ENCODE data around the gene NUP62CL.
"Not testable (repeated sequence)": the region's sequence is repeated elsewhere in the genome, so short reads cannot be mapped to it uniquely, and the experiment has no call there.

NUP62CL gene

GRCh38 chrX:107205770-107206696 is at the start of gene NUP62CL, which contains the start of gene DNAAF6:
NUP62CL (minus strand) TSS chrX:107206433; CDS start chrX:107175146, 31,287 bp downstream.
DNAAF6 (plus strand) TSS chrX:107206611; CDS start chrX:107212876, 6,265 bp downstream.
- DNase-seq: peak in 30 of 56 donors; percentile 0 to 51 (median 8)

- no peak for DNase-seq
These were observed 22.2 kb upstream of the NUP62CL start for GRCh38 chrX:107228486-107228819.

GRCh38 chrX:107227780-107228485 is 21.7 kb upstream of the NUP62CL start:
- DNase-seq: no peak

- no peak for DNase-seq
These were observed 20.5 kb upstream of the NUP62CL start for GRCh38 chrX:107226757-107227156.

GRCh38 chrX:107213477-107213876 is 7.2 kb upstream of the NUP62CL start:
- no peak for DNase-seq

GRCh38 chrX:107207943-107208342 is 1.7 kb upstream of the NUP62CL start:
- no peak for DNase-seq

GRCh38 chrX:107207089-107207488 is 856 bp upstream of the NUP62CL start:
- DNase-seq: no peak

- no peak for DNase-seq
These were observed 448 bp upstream of the NUP62CL start for GRCh38 chrX:107206697-107207065.

GRCh38 chrX:107204068-107204605 is 2.1 kb downstream of the NUP62CL start:
- DNase-seq: no peak

GRCh38 chrX:107199491-107199890 is 6.7 kb downstream of the NUP62CL start:
- DNase-seq: no peak

GRCh38 chrX:107198074-107198473 is 8.2 kb downstream of the NUP62CL start:
- DNase-seq: not testable (repeated sequence)

- DNase-seq: no peak
These were observed 8.9 kb downstream of the NUP62CL start for GRCh38 chrX:107197319-107197718.

- DNase-seq: no peak
These were observed 34.7 kb downstream of the NUP62CL start for GRCh38 chrX:107171369-107172102.

- DNase-seq: no peak
These were observed 37.5 kb downstream of the NUP62CL start for GRCh38 chrX:107168712-107169111.

GRCh38 chrX:107168257-107168656 is 38.0 kb downstream of the NUP62CL start:
- DNase-seq: no peak

GRCh38 chrX:107167163-107167921 is 38.9 kb downstream of the NUP62CL start:
- DNase-seq: no peak

GRCh38 chrX:107157618-107158017 is 48.6 kb downstream of the NUP62CL start:
- DNase-seq: not testable (repeated sequence)

GRCh38 chrX:107155621-107156430 is 50.4 kb downstream of the NUP62CL start:
- DNase-seq: not testable (repeated sequence)

GRCh38 chrX:107154787-107155620 is 51.2 kb downstream of the NUP62CL start:
- no peak for DNase-seq

Measured in nucleus accumbens (tissue), 56 donors.